ENCODE results near the gene AACS.

DNA sequence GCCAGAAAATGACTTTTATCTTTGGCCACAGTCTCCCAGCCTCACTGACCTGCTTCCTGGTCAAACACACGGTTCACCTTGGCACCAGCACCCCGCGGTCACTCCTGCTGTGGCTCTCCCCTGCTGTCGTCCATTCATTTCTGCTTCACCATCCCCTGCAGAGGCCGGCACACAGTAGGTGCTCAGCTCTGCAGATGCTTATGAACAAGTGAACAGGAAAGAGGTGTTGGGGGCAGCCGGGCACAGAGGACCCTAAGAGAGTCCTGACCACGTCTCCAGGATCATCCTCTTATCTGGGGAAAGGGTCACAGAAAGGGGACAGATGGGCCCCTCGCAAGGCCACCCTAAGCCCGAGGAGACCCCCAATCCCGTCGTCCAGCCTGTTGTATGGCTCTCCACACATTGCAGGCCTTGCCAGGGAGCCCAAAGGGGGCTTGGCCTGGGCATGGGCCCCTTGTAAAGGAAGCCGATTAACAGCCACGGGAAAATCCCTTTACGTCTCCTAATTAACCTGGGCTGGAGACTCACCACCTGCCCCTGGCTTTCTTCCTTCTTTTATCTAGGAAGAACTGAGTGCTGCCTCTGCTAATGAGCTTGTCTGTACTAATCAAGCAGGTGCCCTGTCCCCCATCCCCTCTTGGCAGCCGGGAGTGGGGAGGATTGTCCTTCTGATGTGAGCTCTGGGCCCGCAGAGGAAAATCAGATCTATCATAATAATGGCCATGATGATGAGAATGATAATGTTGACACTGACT, 119.2 kb downstream of the AACS start:
- TF ChIP-seq POLR2A (IDR thresholded peaks at IDR 0.05) = no peak
- TF ChIP-seq, protein P1, sequence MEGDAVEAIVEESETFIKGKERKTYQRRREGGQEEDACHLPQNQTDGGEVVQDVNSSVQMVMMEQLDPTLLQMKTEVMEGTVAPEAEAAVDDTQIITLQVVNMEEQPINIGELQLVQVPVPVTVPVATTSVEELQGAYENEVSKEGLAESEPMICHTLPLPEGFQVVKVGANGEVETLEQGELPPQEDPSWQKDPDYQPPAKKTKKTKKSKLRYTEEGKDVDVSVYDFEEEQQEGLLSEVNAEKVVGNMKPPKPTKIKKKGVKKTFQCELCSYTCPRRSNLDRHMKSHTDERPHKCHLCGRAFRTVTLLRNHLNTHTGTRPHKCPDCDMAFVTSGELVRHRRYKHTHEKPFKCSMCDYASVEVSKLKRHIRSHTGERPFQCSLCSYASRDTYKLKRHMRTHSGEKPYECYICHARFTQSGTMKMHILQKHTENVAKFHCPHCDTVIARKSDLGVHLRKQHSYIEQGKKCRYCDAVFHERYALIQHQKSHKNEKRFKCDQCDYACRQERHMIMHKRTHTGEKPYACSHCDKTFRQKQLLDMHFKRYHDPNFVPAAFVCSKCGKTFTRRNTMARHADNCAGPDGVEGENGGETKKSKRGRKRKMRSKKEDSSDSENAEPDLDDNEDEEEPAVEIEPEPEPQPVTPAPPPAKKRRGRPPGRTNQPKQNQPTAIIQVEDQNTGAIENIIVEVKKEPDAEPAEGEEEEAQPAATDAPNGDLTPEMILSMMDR (IDR thresholded peaks at IDR 0.05) = no peak
